HL-60 (cell line): ENCODE measurements around the gene ARHGAP45.

Experiments
- CTCF ChIP-seq: IDR thresholded peaks from one replicate; pipeline ENCODE4 v1.5.1; 2011; ENCODE audit warnings: low read length, control low read depth, inconsistent platforms; ENCODE audit not compliant: insufficient read depth
- GABPA ChIP-seq: IDR thresholded peaks from 2 replicates; pipeline ENCODE4 v1.6.1; 2012; ENCODE audit warnings: low read depth
- POLR2AphosphoS5 ChIP-seq: IDR thresholded peaks from 2 replicates; pipeline ENCODE4 v1.6.1; 2012; ENCODE audit warnings: low read depth

DNA sequence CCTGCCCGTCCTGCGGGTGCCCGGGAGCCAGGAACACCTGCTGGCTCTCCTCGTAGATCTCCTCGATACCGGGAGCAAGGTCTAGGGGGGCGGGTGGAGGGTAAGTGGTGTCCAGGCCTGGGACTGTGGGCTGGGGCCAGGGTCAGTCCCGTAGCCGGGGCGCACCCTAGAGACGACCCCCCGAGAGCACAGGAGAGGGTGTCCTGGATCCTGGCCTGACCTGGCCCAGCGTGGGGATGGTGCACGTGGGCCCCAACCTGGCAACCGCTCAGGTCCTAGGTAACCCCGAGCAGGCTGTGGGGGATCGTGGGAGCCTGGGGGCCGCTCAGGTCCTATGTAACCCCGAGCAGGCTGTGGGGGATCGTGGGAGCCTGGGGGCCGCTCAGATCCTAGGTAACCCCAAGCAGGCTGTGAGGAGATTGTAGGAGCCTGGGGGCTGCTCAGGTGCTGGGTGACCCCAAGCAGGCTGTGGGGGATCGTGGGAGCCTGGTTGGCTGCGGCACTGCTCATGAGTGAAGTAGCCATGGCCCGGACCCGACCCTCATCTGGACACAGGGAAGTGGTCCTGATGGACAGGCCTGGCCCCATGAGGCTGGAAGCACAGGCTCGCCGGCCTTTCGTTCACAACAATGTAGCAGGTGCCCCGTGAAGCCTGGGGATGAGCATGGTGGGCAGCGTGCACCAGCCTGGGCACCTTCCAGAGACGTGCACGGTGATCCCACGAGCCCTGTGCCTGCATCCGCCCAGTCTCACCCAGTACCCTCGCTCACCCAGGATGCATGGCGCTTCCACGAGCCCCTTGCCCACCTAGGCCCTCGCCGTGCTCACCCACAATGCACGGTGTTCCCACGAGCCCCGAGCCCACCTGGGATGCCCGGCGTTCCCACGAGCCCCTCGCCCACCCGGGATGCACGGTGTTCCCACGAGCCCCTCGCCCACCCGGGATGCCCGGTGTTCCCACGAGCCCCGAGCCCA lies 43.0 kb downstream of the ARHGAP45 start:
- TF ChIP-seq CTCF (no peak), POLR2AphosphoS5 (no peak), GABPA (no peak)
